Prostate gland (tissue), 2 donors: ENCODE results near the gene PCNT.

Experiments
- POLR2A ChIP-seq: fragments of 450-650 bp; IDR thresholded peaks from one replicate; pipeline ENCODE4 v1.6.1; 2016; ENCODE audit warnings: antibody characterized with exemption, mild to moderate bottlenecking
- TF ChIP-seq, protein P1 (sequence below), 4 experiments: fragments of 200-600 bp in 2 of 4; fragments of 450-650 bp in 2 of 4; sonication (generic) in 2 of 4; IDR thresholded peaks; 1 replicate in 3 of 4; 2 replicates in 1 of 4; pipeline ENCODE4 v1.5.1; 2016 to 2019; ENCODE audit warnings: antibody characterized with exemption in 4 of 4, mild to moderate bottlenecking in 2 of 4, moderate library complexity in 2 of 4

DNA sequence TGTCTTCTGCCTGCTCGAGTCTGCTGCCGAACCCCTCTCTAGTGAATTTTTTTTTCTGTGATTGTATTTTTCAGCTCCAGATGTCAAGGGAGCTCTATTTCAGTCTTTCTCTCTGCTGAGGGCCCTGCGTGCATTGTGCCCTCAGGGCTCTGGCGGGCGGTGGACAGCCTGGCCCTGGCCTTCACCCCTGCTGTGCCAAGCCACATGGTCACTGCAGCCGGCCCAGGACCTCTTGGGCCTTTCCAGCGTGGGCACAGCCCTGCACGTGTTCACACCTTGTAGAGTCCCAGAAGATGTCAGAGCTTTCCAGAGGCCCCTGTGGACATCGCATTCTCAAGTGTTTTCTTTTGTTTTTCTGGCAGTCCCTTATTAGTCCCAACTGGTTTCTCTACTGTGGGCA is 55.7 kb downstream of the PCNT start:
- TF ChIP-seq, protein P1, sequence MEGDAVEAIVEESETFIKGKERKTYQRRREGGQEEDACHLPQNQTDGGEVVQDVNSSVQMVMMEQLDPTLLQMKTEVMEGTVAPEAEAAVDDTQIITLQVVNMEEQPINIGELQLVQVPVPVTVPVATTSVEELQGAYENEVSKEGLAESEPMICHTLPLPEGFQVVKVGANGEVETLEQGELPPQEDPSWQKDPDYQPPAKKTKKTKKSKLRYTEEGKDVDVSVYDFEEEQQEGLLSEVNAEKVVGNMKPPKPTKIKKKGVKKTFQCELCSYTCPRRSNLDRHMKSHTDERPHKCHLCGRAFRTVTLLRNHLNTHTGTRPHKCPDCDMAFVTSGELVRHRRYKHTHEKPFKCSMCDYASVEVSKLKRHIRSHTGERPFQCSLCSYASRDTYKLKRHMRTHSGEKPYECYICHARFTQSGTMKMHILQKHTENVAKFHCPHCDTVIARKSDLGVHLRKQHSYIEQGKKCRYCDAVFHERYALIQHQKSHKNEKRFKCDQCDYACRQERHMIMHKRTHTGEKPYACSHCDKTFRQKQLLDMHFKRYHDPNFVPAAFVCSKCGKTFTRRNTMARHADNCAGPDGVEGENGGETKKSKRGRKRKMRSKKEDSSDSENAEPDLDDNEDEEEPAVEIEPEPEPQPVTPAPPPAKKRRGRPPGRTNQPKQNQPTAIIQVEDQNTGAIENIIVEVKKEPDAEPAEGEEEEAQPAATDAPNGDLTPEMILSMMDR (IDR thresholded peaks at IDR 0.05): no peak
- TF ChIP-seq POLR2A: no peak
